Measurements from ENCODE around the gene GTF3C5. TPM values are rescaled to one million over a fixed set of nuclear protein-coding genes. Genes with fewer than 3 reads are reported as not detected.

Gene GTF3C5
- total RNA-seq, 4 donors from 2014 or later = 32.6 to 54.2 (median 39.0) TPM

GRCh38 chr9:133103183-133103986, 72.6 kb downstream of the GTF3C5 start:
- peak; percentile 26 for ATAC-seq (ENCODE audit: low FRiP score)
- DNase-seq (ENCODE audit: low spot score) = peak; percentile 79
- TF ChIP-seq CTCF (IDR thresholded peaks at IDR 0.05) = peak in 2 of 3 donors; percentile 87 to 96

- DNase-seq (ENCODE audit: low spot score) = no peak
- no peak for TF ChIP-seq CTCF (IDR thresholded peaks at IDR 0.05)
- no peak for ATAC-seq (ENCODE audit: low FRiP score)
Measured at GRCh38 chr9:133103987-133104505, 73.2 kb downstream of the GTF3C5 start.

GRCh38 chr9:133104718-133105460, 74.1 kb downstream of the GTF3C5 start:
- TF ChIP-seq CTCF (IDR thresholded peaks at IDR 0.05) = no peak
- ATAC-seq (ENCODE audit: low FRiP score) (no peak), DNase-seq (ENCODE audit: low spot score) (no peak)

- no peak for TF ChIP-seq CTCF (IDR thresholded peaks at IDR 0.05)
- DNase-seq (ENCODE audit: low spot score) (no peak), ATAC-seq (ENCODE audit: low FRiP score) (no peak)
Measured at GRCh38 chr9:133105461-133105770, 74.6 kb downstream of the GTF3C5 start.

- no peak for TF ChIP-seq CTCF (IDR thresholded peaks at IDR 0.05)
- ATAC-seq (ENCODE audit: low FRiP score) = no peak
- DNase-seq (ENCODE audit: low spot score) = no peak
Measured at GRCh38 chr9:133106511-133107244, 75.9 kb downstream of the GTF3C5 start.

GRCh38 chr9:133107245-133107722, 76.5 kb downstream of the GTF3C5 start:
- no peak for ATAC-seq (ENCODE audit: low FRiP score)
- no peak for DNase-seq (ENCODE audit: low spot score)
- TF ChIP-seq CTCF (IDR thresholded peaks at IDR 0.05) = no peak

Small RNAs within 50 kb of the gene (small RNA-seq; reads per million reads assigned to genes)
- not detected for gene MIR6877

Other genes starting within 250 kb of the GTF3C5 start
- 1 to 10 TPM in 3 of 4 donors, not detected in 1; 1.0 to 1.3 (median 1.3) TPM for gene AK8, start 152.7 kb upstream of the GTF3C5 start, total RNA-seq
- 1 to 10 TPM; 2.9 to 3.8 (median 3.3) TPM for gene SPACA9, start 152.1 kb upstream of the GTF3C5 start, total RNA-seq
- 10 to 100 TPM; 40.7 to 68.4 (median 46.5) TPM for gene TSC1, start 86.4 kb upstream of the GTF3C5 start, total RNA-seq
- not detected for gene GFI1B, start 52.3 kb upstream of the GTF3C5 start, total RNA-seq
- gene CEL, start 31.0 kb downstream of the GTF3C5 start, total RNA-seq = under 1 TPM; 0.28 to 0.56 (median 0.34) TPM
- gene RALGDS, start 90.2 kb downstream of the GTF3C5 start, total RNA-seq = 100 to 1,000 TPM in 1 of 4 donors, 10 to 100 TPM in 3; 33.9 to 177 (median 68.9) TPM
- 10 to 100 TPM; 23.4 to 29.1 (median 26.9) TPM for gene GBGT1, start 132.9 kb downstream of the GTF3C5 start, total RNA-seq
- gene OBP2B, start 178.3 kb downstream of the GTF3C5 start, total RNA-seq = not detected
- gene ABO, start 244.2 kb downstream of the GTF3C5 start, total RNA-seq = 1 to 10 TPM; 1.8 to 7.3 (median 4.0) TPM